RKO (cell line): ENCODE results near the gene MOCOS.
"Not testable (repeated sequence)": the region's sequence is repeated elsewhere in the genome, so short reads cannot be mapped to it uniquely, and the experiment has no call there.

Source experiments
- DNase-seq: peaks from one replicate; pipeline ENCODE4 v3.0.0-alpha.2; 2016; ENCODE audit warnings: low spot score

Gene MOCOS

GRCh38 chr18:36187193-36187825 is at the start of gene MOCOS:
Gene MOCOS (plus strand): TSS chr18:36187497. CDS start chr18:36187540, 43 bp downstream.
- DNase-seq, result peak; percentile 70

- DNase-seq, result no peak
Measured at GRCh38 chr18:36139245-36139644, 48.1 kb upstream of the MOCOS start.

GRCh38 chr18:36141576-36141975 is 45.7 kb upstream of the MOCOS start:
- no peak for DNase-seq

- DNase-seq, result no peak
Measured at GRCh38 chr18:36142751-36143150, 44.5 kb upstream of the MOCOS start.

GRCh38 chr18:36143391-36143790 is 43.9 kb upstream of the MOCOS start:
- no peak for DNase-seq

GRCh38 chr18:36149514-36150289 is 37.6 kb upstream of the MOCOS start:
- DNase-seq, result no peak

GRCh38 chr18:36152781-36153180 is 34.5 kb upstream of the MOCOS start:
- DNase-seq, result no peak

- DNase-seq, result no peak
Measured at GRCh38 chr18:36153203-36153602, 34.1 kb upstream of the MOCOS start.

GRCh38 chr18:36153771-36154170 is 33.5 kb upstream of the MOCOS start:
- DNase-seq, result no peak

- DNase-seq, result no peak
Measured at GRCh38 chr18:36155851-36156757, 31.2 kb upstream of the MOCOS start.

GRCh38 chr18:36157441-36157840 is 29.9 kb upstream of the MOCOS start:
- no peak for DNase-seq

GRCh38 chr18:36158266-36158867 is 28.9 kb upstream of the MOCOS start:
- no peak for DNase-seq

GRCh38 chr18:36160959-36161371 is 26.3 kb upstream of the MOCOS start:
- DNase-seq, result no peak

- DNase-seq, result no peak
Measured at GRCh38 chr18:36162981-36163380, 24.3 kb upstream of the MOCOS start.

- DNase-seq, result no peak
Measured at GRCh38 chr18:36167692-36168218, 19.5 kb upstream of the MOCOS start.

- not testable (repeated sequence) for DNase-seq
Measured at GRCh38 chr18:36168296-36168695, 19.0 kb upstream of the MOCOS start.

- no peak for DNase-seq
Measured at GRCh38 chr18:36169938-36170337, 17.4 kb upstream of the MOCOS start.

- no peak for DNase-seq
Measured at GRCh38 chr18:36175481-36175880, 11.8 kb upstream of the MOCOS start.

GRCh38 chr18:36176177-36176584 is 11.1 kb upstream of the MOCOS start:
- no peak for DNase-seq

- no peak for DNase-seq
Measured at GRCh38 chr18:36176711-36177110, 10.6 kb upstream of the MOCOS start.

GRCh38 chr18:36177913-36178312 is 9.4 kb upstream of the MOCOS start:
- DNase-seq, result no peak
